K562 (cell line): ENCODE results near the gene WAS.

Experiments used
- CTCF ChIP-seq, 3 experiments: IDR thresholded peaks in 2 of 3; conservative IDR thresholded peaks in 1 of 3; 2 replicates each; pipeline ENCODE4 v1.5.1; 2011 to 2012; ENCODE audit warnings: low read length in 3 of 3, mild to moderate bottlenecking in 3 of 3, control low read depth in 2 of 3, improper control_type of control experiment in 1 of 3, inconsistent platforms in 1 of 3, low read depth in 1 of 3, mixed read lengths in 1 of 3, moderate library complexity in 1 of 3; ENCODE audit not compliant: insufficient read depth in 2 of 3
- E2F1 ChIP-seq: sonication (generic); formaldehyde crosslinking; IDR thresholded peaks from 2 replicates; pipeline ENCODE4 v1.8.1; 2023; ENCODE audit warnings: mild to moderate bottlenecking, missing genetic modification reagents, moderate library complexity
- EGR1 ChIP-seq: fragments of 450-650 bp; conservative IDR thresholded peaks from 2 replicates; pipeline ENCODE4 v1.6.1; 2017; ENCODE audit warnings: mild to moderate bottlenecking
- MLX ChIP-seq, 2 experiments: fragments of 450-650 bp in 1 of 2; sonication (generic) in 1 of 2; formaldehyde crosslinking; conservative IDR thresholded peaks; 2 replicates each; pipeline versions ENCODE4 v1.4.0 to v1.8.1; 2020 to 2022; ENCODE audit warnings: mild to moderate bottlenecking in 1 of 2, missing genetic modification reagents in 1 of 2
- MTF1 ChIP-seq: fragments of 250-450 bp; sonication (Bioruptor Pico); IDR thresholded peaks from 2 replicates; pipeline ENCODE4 v1.9.0; 2021; ENCODE audit warnings: moderate library complexity, mild to moderate bottlenecking, inconsistent platforms, borderline replicate concordance
- NRF1 ChIP-seq, 2 experiments: fragments of 450-650 bp; IDR thresholded peaks in 1 of 2; conservative IDR thresholded peaks in 1 of 2; 2 replicates each; pipeline ENCODE4 v1.6.1; 2014; ENCODE audit warnings: mild to moderate bottlenecking in 2 of 2
- SMAD3 ChIP-seq: fragments of 450-650 bp; formaldehyde crosslinking; conservative IDR thresholded peaks from 2 replicates; pipeline ENCODE4 v1.4.0; 2020; ENCODE audit warnings: mild to moderate bottlenecking
- ZBTB40 ChIP-seq, 2 experiments: fragments of 450-650 bp in 1 of 2; sonication (generic) in 1 of 2; formaldehyde crosslinking in 1 of 2; IDR thresholded peaks; 2 replicates each; pipeline versions ENCODE4 v1.7.1 to v1.9.0; 2016 to 2022; ENCODE audit warnings: inconsistent platforms in 1 of 2, mild to moderate bottlenecking in 1 of 2, missing genetic modification reagents in 1 of 2
- ZNF12 ChIP-seq: sonication (generic); formaldehyde crosslinking; IDR thresholded peaks from 2 replicates; pipeline ENCODE4 v1.4.0; 2020; ENCODE audit warnings: mild to moderate bottlenecking, missing genetic modification reagents
- ZNF398 ChIP-seq: fragments of 250-450 bp; sonication (Bioruptor Pico); IDR thresholded peaks from 2 replicates; pipeline ENCODE4 v1.8.0; 2021; ENCODE audit warnings: moderate library complexity, mild to moderate bottlenecking, inconsistent platforms

- no peak for TF ChIP-seq EGR1
- TF ChIP-seq ZNF398 (CRISPR knock-in tag), result no peak
- no peak for TF ChIP-seq NRF1 (conservative IDR thresholded peaks at IDR 0.05 in 1 of 2, IDR thresholded peaks at IDR 0.05 in 1 of 2)
- no peak for TF ChIP-seq ZBTB40 (IDR thresholded peaks at IDR 0.05)
- no peak for TF ChIP-seq ZBTB40 (CRISPR knock-in tag; IDR thresholded peaks at IDR 0.05)
- TF ChIP-seq MLX (CRISPR knock-in tag; conservative IDR thresholded peaks at IDR 0.05), result no peak
- no peak for TF ChIP-seq CTCF (IDR thresholded peaks at IDR 0.05 in 2 of 3, conservative IDR thresholded peaks at IDR 0.05 in 1 of 3; ENCODE audit: insufficient read depth in 2 of 3, low read depth in 1 of 3, low read length in 3 of 3)
- TF ChIP-seq MTF1 (CRISPR knock-in tag), result no peak
- no peak for TF ChIP-seq SMAD3 (CRISPR knock-in tag)
- no peak for TF ChIP-seq E2F1 (CRISPR knock-in tag)
- no peak for TF ChIP-seq ZNF12
These were observed 38.3 kb downstream of the WAS start for GRCh38 chrX:48721916-48722315.
